ENCODE data around the gene ABCC9.
"Not testable (repeated sequence)": the region's sequence is repeated elsewhere in the genome, so short reads cannot be mapped to it uniquely, and the experiment has no call there.

ABCC9 gene

DNA sequence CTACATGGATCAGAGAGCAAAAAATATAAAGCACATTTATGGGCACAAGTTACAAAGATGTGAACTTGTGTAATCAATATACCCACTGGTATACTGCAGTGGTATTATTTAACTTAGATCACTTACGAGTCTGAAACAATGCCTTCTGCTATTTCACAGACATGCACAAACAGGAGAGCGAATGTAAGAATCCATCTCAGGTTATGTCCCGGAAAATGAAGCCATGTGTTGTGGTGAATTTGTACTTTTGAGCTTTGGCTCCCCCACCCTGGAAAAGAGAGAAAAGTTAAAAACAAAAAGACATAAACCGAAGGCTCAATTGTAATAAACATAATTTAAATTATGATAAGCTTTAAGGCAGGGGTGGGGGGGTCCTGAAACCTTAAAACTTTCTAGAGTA, 7.6 kb downstream of the ABCC9 start:
- no peak for DNase-seq (ENCODE audit: low read depth in 3 of 3)

DNA sequence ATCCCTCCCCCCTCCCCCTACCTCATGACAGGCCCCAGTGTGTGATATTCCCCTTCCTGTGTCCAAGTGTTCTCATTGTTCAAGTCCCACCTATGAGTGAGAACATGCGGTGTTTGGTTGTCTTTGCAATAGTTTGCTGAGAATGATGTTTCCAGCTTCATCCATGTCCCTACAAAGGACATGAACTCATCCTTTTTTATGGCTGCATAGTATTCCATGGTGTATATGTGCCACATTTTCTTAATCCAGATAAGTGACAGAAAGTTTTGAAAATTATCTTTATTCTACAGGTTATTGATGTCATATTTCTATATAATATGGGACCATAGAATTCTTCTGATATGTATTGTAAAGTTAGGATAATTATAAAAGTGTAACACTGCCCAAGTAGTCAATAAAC, 11.3 kb downstream of the ABCC9 start:
- DNase-seq (ENCODE audit: low read depth in 3 of 3), result not testable (repeated sequence)

DNA sequence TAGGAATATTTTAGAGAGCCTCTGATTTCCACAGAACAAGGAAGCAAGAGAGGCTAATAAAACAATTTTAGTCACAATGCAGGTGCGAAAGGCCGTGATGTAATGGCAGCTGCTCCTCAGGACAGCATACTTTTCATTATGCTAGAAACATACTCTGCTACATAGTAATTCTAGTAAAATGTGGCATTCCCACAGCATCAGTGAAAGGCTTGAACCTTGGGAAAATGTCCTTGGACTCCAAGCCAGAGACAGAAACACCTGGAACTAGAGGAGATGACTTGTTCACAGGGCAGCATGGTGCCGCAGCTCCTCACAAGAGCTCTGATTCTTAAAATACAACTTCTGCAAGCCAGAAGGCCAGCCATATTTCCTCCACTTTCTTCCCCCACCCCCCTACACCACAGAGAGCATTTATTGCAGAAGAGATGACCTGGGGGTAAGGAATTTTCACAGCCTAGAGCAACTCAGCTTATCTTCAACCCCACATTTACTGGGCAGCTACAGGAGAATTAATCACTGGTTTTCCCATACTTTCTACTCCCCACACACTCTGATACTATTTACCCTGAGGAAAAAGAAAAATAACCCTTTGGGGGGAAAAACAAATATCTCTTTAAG, 15.8 kb downstream of the ABCC9 start:
- no peak for DNase-seq (ENCODE audit: low read depth in 3 of 3)

- no peak for DNase-seq (ENCODE audit: low read depth in 3 of 3)
These were observed 19.8 kb downstream of the ABCC9 start for GRCh38 chr12:21921436-21921835.

DNA sequence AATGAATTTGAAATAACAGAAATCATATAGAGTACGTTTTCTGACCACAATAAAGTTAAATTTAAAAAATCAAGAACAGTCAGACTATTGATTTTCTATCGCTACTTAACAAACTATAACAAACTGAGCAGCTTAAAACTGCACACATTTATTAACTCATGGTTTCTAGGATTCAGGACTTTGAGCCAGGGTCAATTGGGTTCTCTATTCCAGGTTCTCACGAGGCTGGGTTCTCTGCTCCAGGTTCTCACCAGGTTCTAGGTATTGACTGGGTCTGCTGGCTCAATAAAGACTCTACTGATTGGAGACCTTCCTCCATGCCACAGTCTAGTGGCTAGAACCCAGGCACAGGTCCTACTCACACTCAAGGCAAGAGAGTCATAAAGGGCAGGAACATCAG, 22.8 kb downstream of the ABCC9 start:
- no peak for DNase-seq (ENCODE audit: low read depth in 3 of 3)

- no peak for DNase-seq (ENCODE audit: low read depth in 3 of 3)
These were observed 27.4 kb downstream of the ABCC9 start for GRCh38 chr12:21913823-21914222.

DNA sequence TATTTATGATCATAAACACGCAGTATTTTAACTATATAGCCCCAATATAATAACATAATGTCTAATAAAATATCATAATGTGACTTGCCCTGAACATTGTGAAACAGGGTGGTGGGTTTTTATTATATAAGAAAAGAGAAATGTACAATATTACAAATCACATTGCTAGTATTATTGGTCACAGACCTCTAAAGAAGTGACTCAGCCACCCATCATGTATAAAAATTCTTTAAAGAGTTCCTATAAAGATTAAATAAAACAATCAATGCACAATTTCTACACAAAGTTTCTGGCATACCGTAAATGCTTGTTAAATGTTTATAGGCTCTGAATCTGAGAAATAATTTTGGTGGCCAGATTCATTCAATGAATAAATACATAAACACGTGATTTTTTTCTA, 28.9 kb downstream of the ABCC9 start:
- no peak for DNase-seq (ENCODE audit: low read depth in 3 of 3)

DNA sequence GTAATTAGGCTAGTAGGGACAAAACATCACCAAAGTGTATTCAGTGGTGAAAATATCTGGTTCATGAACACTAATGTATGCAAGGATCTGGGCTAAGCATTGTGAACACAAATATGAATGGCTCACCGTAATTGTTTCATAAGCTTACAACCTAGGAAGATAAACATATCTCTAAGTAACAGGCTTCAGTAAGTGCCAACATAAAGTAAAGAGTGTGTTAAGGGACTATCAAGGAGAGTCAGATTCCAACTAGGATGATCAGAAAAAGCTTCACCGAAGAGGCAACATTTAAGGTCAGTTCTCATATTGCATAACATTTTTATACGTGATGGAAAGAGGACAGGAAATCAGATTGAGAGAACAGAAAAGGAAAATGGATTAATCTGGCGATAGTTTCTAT, 29.4 kb downstream of the ABCC9 start:
- DNase-seq (ENCODE audit: low read depth in 3 of 3), result no peak

DNA sequence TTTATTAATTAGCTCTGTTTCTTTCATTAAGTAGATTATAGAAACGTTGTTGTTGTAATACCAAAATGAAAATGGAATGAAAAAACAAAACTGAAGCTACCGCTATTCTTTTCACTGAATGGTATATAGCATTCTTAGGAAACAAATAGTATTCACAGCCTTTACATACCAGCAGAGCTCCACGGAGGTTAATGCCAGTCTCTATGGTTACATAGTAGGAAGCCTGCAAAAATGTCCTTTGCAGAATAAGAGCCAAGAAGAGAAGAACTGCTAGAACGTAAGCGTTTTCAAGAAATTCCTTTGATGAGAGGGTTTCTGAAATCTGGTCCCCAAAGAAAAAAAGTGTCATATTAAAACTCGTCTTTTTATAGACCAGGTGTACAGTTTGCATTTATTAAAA, 30.6 kb downstream of the ABCC9 start:
- DNase-seq (ENCODE audit: low read depth in 3 of 3), result no peak

DNA sequence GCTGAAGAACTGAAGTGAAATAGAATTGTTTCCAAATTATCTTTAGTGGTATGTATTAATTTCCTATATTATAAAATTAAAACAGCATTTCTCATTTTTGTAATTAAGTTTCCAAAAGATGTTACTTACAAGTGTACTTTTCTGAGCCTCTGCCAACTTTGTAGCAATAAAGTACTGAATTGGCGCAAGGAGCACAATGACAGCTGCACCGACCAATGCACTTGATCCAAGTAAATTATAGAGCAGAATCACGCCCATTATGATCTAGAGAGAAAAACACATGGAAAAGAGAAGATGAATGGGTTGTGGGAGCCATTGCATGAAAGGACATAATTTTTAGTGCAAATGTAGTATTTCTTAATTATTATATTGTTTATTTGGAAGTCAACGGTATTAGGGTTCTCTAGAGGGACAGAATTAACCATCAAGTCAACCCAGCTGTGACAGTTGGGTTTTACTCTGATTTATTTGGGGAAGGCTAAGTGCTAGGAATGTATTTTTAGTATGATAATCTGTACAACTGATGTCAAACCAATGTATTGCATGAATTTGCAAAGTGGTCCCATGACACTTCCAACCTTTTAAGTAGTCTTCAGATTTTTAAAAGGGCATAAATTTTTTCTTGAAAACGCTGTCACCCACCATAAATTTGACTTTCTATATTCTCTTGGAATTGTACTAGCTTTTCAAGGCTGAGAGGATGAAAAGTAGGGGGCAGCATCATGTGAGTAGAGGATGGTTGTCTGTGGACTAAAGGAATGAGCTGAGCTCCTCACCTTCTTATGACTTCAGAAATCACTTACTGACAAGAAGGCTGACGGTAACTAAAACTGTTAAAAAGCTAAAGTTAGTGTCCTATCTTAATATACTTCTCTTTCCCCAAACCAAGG, 33.0 kb downstream of the ABCC9 start:
- no peak for DNase-seq (ENCODE audit: low read depth in 3 of 3)

DNA sequence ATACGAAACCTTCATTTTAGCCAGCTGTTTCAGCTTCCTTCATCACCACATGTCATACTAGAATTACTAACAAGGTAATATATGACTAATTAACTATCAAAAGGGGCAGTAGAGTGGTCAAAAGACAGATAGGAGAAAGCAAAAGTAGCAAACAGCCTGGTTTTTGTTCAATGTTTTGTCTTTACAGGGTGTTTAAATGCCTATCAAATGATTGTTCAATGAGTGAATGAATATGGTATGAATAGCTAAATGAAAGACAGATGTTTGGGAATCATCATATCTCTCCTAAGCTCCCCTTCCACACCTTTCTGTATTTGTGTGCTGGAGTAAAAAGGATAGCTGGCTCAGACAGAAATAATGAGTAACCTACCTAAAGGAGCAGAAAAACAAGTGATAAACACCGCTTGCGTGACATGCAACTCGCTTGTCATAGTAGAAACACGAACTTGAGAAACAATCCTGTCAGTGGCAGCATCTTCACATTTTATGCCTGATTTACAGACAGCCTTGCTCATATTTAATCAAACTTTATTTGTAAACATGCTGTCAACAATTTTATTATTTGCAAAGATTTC, 34.2 kb downstream of the ABCC9 start:
- no peak for DNase-seq (ENCODE audit: low read depth in 3 of 3)

DNA sequence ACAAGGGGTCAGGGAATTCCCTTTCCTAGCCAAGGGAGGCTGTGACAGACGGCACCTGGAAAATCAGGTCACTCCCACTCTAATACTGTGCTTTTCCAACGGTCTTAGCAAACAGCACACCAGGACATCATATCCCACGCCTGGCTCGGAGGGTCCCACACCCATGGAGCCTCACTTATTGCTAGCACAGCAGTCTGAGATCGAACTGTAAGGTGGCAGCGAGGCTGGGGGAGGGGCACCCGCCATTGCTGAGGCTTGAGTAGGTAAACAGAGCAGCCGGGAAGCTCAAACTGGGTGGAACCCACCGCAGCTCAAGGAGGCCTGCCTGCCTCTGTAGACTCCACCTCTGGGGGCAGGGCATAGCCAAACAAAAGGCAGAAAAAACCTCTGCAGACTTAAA, 41.7 kb downstream of the ABCC9 start:
- not testable (repeated sequence) for DNase-seq (ENCODE audit: low read depth in 3 of 3)

GRCh38 chr12:21895651-21896050, 45.6 kb downstream of the ABCC9 start:
- no peak for DNase-seq (ENCODE audit: low read depth in 3 of 3)

DNA sequence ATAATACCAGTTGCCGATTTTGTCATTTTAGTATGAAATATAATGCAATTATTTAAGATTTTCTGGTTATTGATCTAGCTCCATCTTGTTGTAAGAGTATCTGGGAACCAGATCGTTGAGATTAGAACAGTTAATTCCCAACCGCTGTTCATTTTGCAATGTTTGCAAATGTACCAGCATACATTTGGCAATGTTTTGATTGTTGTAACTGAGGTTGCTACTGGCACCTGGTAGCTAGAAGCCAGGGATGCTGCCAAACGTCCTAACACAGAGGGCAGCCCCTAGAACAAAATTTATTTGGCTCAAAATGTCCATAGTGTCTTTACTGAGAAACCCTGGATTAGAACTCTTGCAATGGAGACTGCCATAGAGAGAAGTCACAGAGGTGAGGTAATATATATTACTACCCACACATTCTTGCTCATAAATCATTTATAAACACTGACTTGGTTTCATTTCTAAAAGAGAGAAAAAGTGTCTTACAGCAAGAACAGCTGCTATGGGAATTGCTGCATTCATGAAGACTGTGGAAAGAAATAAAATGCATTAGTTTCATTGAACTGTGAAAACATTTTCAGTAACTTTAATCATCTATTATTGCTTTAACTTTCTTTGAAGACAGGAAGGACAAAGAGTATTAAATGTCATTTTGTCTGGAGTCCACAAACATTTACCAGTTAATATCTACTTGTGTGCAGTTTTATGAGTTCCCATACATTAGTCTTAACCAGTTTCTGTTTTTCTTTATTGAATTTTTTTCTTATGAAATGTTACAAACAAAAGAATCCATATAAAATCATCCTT, 46.2 kb downstream of the ABCC9 start:
- no peak for DNase-seq (ENCODE audit: low read depth in 3 of 3)

GRCh38 chr12:21893924-21894323, 47.3 kb downstream of the ABCC9 start:
- no peak for DNase-seq (ENCODE audit: low read depth in 3 of 3)

DNA sequence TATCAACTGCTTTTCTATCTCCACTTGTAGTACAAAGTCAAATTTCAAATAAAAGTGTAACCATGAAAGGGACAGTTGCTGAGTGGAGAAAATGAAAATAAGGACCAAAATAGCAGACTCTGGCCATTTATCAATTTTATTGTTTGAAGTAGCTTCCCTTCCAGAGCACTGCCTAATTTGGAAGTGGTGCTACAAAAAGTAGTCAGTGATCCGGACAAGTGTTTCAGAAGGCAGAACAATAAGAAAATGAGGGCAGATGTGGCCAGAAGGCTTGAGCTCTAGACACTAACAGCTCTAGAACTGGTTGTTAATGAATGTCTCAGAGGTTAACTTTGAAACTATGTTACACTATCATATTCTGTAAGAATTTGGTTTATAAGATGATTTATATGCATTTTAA, 48.9 kb downstream of the ABCC9 start:
- no peak for DNase-seq (ENCODE audit: low read depth in 3 of 3)

DNA sequence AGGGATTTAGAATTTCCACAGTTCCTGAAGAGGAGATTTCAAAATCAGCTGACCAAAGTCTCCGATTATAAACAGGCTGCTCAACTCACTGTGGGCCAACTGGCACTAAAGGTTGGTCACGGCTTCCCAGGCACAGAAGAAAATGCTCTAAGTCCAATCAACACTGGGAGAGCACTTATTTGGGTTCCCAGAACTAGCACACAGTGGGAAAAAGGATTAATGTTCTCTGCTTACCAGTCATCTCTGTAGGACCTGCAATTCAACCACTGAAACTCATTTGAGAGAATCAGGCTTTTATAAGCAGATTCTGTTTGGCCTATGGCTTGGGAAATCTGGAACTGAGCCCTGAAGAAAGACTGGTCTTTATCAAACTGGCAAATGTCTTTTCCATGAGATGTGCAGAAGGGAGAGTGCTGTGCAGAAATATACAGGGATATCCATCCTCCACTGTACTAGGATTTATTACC, 49.4 kb downstream of the ABCC9 start:
- no peak for DNase-seq (ENCODE audit: low read depth in 3 of 3)

DNA sequence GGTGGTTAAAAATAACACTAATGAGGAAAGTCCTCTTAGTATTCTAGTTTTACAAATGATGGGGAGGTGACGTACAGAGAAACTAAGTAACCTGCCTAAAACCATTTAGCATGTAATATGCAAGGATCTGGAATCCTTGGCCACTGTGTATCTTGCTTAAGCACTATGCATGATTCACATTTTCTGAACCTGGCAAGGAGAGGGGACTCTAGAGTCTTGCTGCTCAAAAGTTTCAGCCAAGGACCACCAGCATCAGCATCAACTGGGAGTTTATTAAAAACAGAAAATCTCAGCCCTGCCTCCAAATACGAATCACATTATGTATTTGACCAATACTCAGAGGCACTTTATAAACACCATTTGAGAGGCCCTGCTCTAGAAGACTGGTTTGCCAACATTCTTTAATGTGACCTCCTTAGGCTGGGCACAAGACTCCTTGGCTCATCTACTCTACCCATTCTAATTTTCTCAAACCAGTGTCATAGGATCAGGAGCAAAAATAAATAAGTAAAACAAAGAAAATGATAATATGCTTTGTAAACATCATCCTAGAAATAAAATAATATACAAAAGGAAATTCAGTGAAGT, 52.9 kb downstream of the ABCC9 start:
- no peak for DNase-seq (ENCODE audit: low read depth in 3 of 3)

DNA sequence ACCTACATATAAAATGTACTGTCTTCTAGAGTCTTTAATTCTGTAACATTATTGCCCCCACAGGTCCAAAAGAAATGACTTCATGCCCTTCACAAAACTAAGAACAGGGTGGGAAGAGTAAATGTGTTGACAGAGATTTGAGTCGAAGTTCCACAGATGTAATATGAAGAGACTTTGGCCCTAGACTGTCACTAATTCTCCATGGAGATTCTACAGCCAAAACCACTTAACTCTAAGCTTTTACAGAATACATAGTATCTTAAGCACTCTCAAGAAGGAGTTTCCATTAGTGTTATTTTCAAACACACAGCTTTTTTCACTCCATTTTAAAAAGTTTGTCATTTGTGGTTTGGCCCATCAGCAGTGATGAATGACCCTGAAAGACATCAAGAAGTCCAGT, 56.3 kb downstream of the ABCC9 start:
- DNase-seq (ENCODE audit: low read depth in 3 of 3), result no peak

- no peak for DNase-seq (ENCODE audit: low read depth in 3 of 3)
These were observed 58.6 kb downstream of the ABCC9 start for GRCh38 chr12:21882635-21883034.

- no peak for DNase-seq (ENCODE audit: low read depth in 3 of 3)
These were observed 59.3 kb downstream of the ABCC9 start for GRCh38 chr12:21881965-21882364.

GRCh38 chr12:21879312-21879711, 61.9 kb downstream of the ABCC9 start:
- no peak for DNase-seq (ENCODE audit: low read depth in 3 of 3)

Measured in stimulated activated CD4-positive, alpha-beta T cell treated with anti-CD3 and anti-CD28 coated beads, TNF-alpha, amount 100 ng/mL, for 24 hours (primary cell).